Heart right ventricle (tissue), 16 donors: Measurements from ENCODE around the gene GRK5. TPM values are rescaled to one million over a fixed set of nuclear protein-coding genes. Genes with fewer than 3 reads are reported as not detected.

Experiments
- ATAC-seq, 8 donors: fragments of 200-7000 bp; cut with Tn5 transposase; one replicate each; pipeline ENCODE4 v1.9.1; 2020; ENCODE audit warnings: mild to moderate bottlenecking in 8 of 8, moderate library complexity in 8 of 8, moderate number of reproducible peaks in 1 of 8
- DNase-seq, 2 donors: peaks; one replicate each; pipeline ENCODE4 v3.0.0-alpha.2; 2020
- H3K27ac ChIP-seq, 10 donors: fragments of 200-600 bp; sonication (generic) in 2 of 10; one replicate each; pipeline versions ENCODE4 v1.5.0 to v1.8.0; 2020 to 2022; ENCODE audit warnings: mild to moderate bottlenecking in 3 of 10
- H3K27me3 ChIP-seq, 7 donors: fragments of 200-600 bp; one replicate each; pipeline ENCODE4 v1.8.0; 2021 to 2022; ENCODE audit warnings: mild to moderate bottlenecking in 2 of 7
- H3K36me3 ChIP-seq, 9 donors: fragments of 200-600 bp; sonication (generic) in 1 of 9; one replicate each; pipeline versions ENCODE4 v1.5.0 to v1.8.0; 2020 to 2022; ENCODE audit warnings: mild to moderate bottlenecking in 2 of 9
- H3K4me1 ChIP-seq, 9 donors: fragments of 200-600 bp; sonication (generic) in 1 of 9; one replicate each; pipeline versions ENCODE4 v1.5.0 to v1.8.0; 2020 to 2022; ENCODE audit warnings: mild to moderate bottlenecking in 4 of 9
- H3K4me3 ChIP-seq, 10 donors: fragments of 200-600 bp; sonication (generic) in 2 of 10; one replicate each; pipeline versions ENCODE4 v1.5.0 to v1.8.0; 2020 to 2022; ENCODE audit warnings: mild to moderate bottlenecking in 7 of 10, moderate library complexity in 2 of 10
- H3K9me3 ChIP-seq, 11 donors: fragments of 200-600 bp in 10 of 11; sonication (generic) in 2 of 11; one replicate each; pipeline versions ENCODE4 v1.5.0 to v1.8.0; 2013 to 2022; ENCODE audit warnings: mild to moderate bottlenecking in 2 of 11, control low read depth in 1 of 11, moderate library complexity in 1 of 11
- WGBS, 2 donors: extraction: QIAGEN DNeasy Blood & Tissue Kit; methylation state at CpG; one replicate each; pipeline ENCODE4 v1.1.7; 2013; ENCODE audit warnings: inconsistent platforms in 1 of 2; 5-methylcytosine and 5-hydroxymethylcytosine counted together
- intact Hi-C, 10 donors: fragments of 100-400 bp; cut with DNase I; formaldehyde crosslinking; loops; one replicate each; pipeline versions ENCODE4 v1.11.1 to v1.14.2; 2022
- polyA plus RNA-seq, 2 donors: library from polyadenylated mRNA; stranded (reverse); fragments of 200-250 nt; gene quantifications; one replicate each; pipeline ENCODE4 v1.2.3, GENCODE V29; 2013
- total RNA-seq, 10 donors: library from RNA; stranded (reverse); fragmentation: NEBNext Ultra II Directional in 3 of 10; extraction: Animal tissue kit (Norgen Biotek cat#: 25700) in 3 of 10; gene quantifications; one replicate each; pipeline versions ENCODE4 v1.2.1 to v1.2.4, GENCODE V29; 2021 to 2023
- TF ChIP-seq, protein P1 (sequence below), 9 donors: fragments of 200-600 bp; sonication (generic) in 2 of 9; IDR thresholded peaks; one replicate each; pipeline versions ENCODE4 v1.5.0 to v1.8.0; 2021 to 2022; ENCODE audit warnings: antibody characterized with exemption in 9 of 9, mild to moderate bottlenecking in 5 of 9, moderate library complexity in 1 of 9
- donor health status: Arrhythmogenic right ventricular cardiomyopathy.
- donor health status: ischemic (EF 13 %, LVEDD 7.1; RV severe dilation, severe dysfunction).
- donor health status: healthy with polysubstance abuse.
- donor health status: DM: no; HTN: yes; CAD: no.
- donor health status: DM: no; HTN: no; CAD: no.
- donor health status: ischemic (EF 25% LVEDD 6.9; RV normal size, moderate dysfunction).
- donor health status: ischemic (EF 25% LVEDD 5.7; RV mildly dilated, moderate dysfunction).
- donor health status: healthy.
- donor health status: DM: yes; HTN: yes; CAD: no.
- donor health status: Ischemic cardiomyopathy.
- donor health status: ischemic (EF 35%, LVEDD 5.7; RV mildly dilated, moderate dysfunction).
- donor health status: nonischemic (EF 11% LVEDD 7.7; RV severe dilation, severe dysfunction).
- donor health status: DM: yes; HTN: yes; CAD: no.
- donor health status: PGD.
- donor health status: ischemic (EF 29% LVEDD 5.4; RV normal size, mild dysfunction).
- donor health status: nonischemic (EF 23%, LVEDD 6.1; RV moderate dilation, normal function).

Gene GRK5
- total and polyA plus RNA-seq, 12 donors, result 11.8 to 80.5 (median 26.6) TPM

DNA sequence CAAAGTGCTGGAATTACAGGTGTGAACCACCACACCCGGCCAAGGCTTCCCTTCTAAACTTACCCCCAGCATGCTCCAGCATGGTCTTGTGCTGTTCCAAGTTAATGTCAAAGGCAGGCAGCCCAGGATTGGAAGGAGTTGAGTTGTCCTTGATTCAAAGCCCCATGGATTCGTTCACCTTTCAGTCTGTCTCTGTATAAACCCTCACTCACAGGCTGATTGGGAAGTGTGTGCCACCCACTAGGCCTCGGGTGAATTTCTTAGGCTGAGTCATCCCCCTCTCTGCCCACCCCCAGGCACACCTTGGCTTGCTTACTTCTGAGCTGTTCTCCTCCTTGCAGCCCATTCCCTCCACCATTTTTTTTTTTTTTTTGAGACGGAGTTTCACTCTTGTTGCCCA, 15.5 kb upstream of the GRK5 start:
- Histone ChIP-seq H3K27me3 (no peaks in the 10 kb centered on the region), H3K27ac (no peak overlapping the region), H3K36me3 (no peaks in the 10 kb centered on the region), H3K4me3 (no peak overlapping the region), H3K9me3 (no peaks in the 10 kb centered on the region), H3K4me1 (peaks cover 0 to 22% (median 0%) of the 10 kb centered on the region in 9 donors)
- TF ChIP-seq, protein P1, sequence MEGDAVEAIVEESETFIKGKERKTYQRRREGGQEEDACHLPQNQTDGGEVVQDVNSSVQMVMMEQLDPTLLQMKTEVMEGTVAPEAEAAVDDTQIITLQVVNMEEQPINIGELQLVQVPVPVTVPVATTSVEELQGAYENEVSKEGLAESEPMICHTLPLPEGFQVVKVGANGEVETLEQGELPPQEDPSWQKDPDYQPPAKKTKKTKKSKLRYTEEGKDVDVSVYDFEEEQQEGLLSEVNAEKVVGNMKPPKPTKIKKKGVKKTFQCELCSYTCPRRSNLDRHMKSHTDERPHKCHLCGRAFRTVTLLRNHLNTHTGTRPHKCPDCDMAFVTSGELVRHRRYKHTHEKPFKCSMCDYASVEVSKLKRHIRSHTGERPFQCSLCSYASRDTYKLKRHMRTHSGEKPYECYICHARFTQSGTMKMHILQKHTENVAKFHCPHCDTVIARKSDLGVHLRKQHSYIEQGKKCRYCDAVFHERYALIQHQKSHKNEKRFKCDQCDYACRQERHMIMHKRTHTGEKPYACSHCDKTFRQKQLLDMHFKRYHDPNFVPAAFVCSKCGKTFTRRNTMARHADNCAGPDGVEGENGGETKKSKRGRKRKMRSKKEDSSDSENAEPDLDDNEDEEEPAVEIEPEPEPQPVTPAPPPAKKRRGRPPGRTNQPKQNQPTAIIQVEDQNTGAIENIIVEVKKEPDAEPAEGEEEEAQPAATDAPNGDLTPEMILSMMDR (IDR thresholded peaks at IDR 0.05), result no peak
- ATAC-seq (no peak), DNase-seq (no peak)
- 93 to 98% methylated on average over 4 of the region's 4 CpGs for WGBS, 2 donors
- intact Hi-C loops, result no loop called here

DNA sequence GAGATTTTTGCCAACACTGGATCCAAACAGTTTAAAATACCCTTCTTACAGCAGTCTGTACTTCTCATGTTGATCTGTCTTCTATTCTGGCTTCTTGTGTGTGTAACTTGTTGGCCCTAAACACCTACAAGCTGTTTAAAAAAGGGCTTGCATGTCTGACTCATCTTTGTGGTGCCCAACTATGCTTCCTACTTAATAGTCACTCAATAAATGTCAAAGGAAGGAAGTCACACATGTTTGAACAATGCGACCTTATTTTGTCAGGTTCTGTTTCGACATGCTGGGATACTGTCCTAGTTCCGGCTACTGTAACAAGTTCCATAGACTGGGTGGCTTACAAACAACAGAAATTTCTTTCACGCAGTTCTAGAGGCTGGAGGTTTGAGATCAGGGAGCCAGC, 9.4 kb upstream of the GRK5 start:
- Histone ChIP-seq H3K4me1 (peaks cover 0 to 16% (median 0%) of the 10 kb centered on the region in 9 donors), H3K36me3 (no peaks in the 10 kb centered on the region), H3K4me3 (no peak overlapping the region), H3K27me3 (peaks cover 0 to 4% (median 0%) of the 10 kb centered on the region in 7 donors), H3K27ac (no peak overlapping the region), H3K9me3 (no peaks in the 10 kb centered on the region)
- ATAC-seq (peak in 1 of 8 donors; percentile 16), DNase-seq (no peak)
- TF ChIP-seq, protein P1 (IDR thresholded peaks at IDR 0.05), result no peak
- WGBS, 2 donors, result 69 to 73% methylated on average over 4 of the region's 4 CpGs
- intact Hi-C loops, result loop anchor here in 8 of 10 donors (2.0 to 5.0 kb wide), 6 partner anchors 247 to 345 kb away; partner anchors contain the start of gene RGS10 (in 4 of the 8)

DNA sequence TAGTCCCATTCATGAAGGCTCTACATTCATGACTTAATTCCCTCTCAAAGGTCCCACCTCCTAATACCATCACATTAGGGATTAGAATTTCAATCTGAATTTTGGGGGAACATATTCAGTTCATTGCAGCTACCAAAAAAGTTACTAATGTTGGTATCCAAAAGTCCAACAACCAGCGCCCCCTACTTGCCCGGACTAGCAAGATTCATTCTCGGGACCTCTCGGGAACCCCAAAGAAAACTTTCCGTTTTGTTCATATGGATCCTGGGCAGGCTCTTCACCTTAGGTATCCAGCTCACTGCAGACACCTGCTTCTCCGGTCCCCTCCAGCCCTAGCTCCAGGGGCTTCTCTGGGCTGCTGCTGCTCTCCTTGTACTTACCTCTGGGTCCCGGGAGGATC, 8.9 kb upstream of the GRK5 start:
- Histone ChIP-seq H3K27me3 (peaks cover 0 to 4% (median 0%) of the 10 kb centered on the region in 7 donors), H3K9me3 (no peaks in the 10 kb centered on the region), H3K27ac (no peak overlapping the region), H3K4me3 (no peak overlapping the region), H3K36me3 (no peaks in the 10 kb centered on the region), H3K4me1 (peaks cover 0 to 19% (median 0%) of the 10 kb centered on the region in 9 donors)
- DNase-seq, result no peak
- WGBS, 2 donors, result 48 to 55% methylated on average over 7 of the region's 7 CpGs
- intact Hi-C loops, result loop anchor here in 8 of 10 donors (2.0 to 5.0 kb wide), 6 partner anchors 246 to 344 kb away; partner anchors contain the start of gene RGS10 (in 4 of the 8)
- TF ChIP-seq, protein P1 (IDR thresholded peaks at IDR 0.05), result peak in 6 of 9 donors; percentile 13 to 45 (median 36)
- peak in 1 of 8 donors; percentile 10 for ATAC-seq

DNA sequence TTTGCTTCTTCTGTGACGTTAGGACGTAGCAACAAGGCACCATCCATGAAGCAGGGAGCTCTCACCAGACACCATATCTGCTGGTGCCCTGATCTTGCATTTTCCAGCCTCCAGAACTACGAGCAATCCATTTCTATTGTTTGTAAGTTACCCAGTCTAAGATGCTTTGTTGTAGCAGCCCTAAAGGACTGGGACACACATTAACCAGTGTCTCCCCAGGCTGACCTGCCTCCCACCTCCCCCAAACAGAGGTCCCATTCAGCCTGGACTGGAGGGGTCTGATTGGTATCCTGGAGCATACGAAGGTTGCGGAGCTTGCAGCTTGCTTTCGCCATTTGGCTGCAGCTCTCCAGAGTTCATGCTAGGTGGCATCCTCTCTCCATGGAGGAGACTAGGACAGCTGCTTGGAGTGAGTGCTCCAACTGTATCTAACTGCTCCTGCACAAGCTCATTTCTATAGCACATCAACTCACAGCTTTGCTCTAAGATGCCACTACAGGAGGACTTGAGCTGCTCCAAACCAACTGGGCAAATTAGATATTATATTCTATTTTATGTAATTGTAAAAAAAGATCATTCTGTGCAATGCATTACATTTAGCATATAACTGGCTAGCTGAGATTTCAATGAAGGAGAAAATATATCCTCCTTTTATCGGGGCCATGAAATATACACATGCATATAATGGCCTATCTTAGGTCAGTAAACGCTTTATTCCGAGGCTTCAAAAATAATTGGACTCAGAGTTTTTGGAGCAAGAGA, 8.0 kb upstream of the GRK5 start:
- H3K4me3 ChIP-seq, result no peak overlapping the region
- H3K27me3 ChIP-seq, result peaks cover 0 to 4% (median 0%) of the 10 kb centered on the region in 7 donors
- intact Hi-C loops, result loop anchor here in 8 of 10 donors (1.0 to 5.0 kb wide), 7 partner anchors 245 to 343 kb away; partner anchors contain the start of gene RGS10 (in 4 of the 8)
- H3K27ac ChIP-seq, result no peak overlapping the region
- no peaks in the 10 kb centered on the region for H3K9me3 ChIP-seq
- TF ChIP-seq, protein P1 (IDR thresholded peaks at IDR 0.05), result peak; percentile 79 to 92 (median 86)
- peak; percentile 91 to 97 (median 94) for ATAC-seq
- H3K36me3 ChIP-seq, result no peaks in the 10 kb centered on the region
- peak; percentile 37 to 80 for DNase-seq
- peaks cover 0 to 21% (median 0%) of the 10 kb centered on the region in 9 donors for H3K4me1 ChIP-seq
- 37 to 40% methylated on average over 9 of the region's 9 CpGs for WGBS, 2 donors
